GM12875 (cell line): ENCODE results near the gene PHACTR1.
"Not testable (repeated sequence)": the region's sequence is repeated elsewhere in the genome, so short reads cannot be mapped to it uniquely, and the experiment has no call there.

Experiments used
- H3K4me3 ChIP-seq: one replicate; pipeline ENCODE4 v1.5.1; 2011; ENCODE audit warnings: low read depth, low read length, control low read depth
- TF ChIP-seq, protein P1 (sequence below): IDR thresholded peaks from 2 replicates; pipeline ENCODE4 v1.5.1; 2011; ENCODE audit warnings: low read depth, mild to moderate bottlenecking, control low read depth, inconsistent platforms, low read length, moderate library complexity, borderline replicate concordance; ENCODE audit not compliant: insufficient read depth

PHACTR1 gene

DNA sequence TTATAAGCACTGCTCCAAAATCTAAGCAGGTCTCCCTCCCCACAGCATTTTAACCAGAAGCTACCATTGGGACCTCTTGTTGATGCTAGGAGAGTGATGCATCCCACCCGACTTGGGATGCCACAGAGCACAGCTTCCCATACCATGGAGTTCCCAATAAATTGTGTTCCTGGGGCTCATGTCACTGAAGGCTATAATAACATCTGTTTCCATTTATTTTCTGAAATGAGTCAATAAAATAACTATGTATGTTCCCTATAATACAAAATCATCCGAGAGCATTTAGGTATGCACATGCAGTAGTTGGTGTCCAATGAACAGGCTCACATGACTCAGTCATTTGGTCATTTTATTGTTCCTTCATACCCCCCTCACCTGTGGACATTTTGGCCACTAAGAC, 407.6 kb downstream of the PHACTR1 start:
- TF ChIP-seq, protein P1, sequence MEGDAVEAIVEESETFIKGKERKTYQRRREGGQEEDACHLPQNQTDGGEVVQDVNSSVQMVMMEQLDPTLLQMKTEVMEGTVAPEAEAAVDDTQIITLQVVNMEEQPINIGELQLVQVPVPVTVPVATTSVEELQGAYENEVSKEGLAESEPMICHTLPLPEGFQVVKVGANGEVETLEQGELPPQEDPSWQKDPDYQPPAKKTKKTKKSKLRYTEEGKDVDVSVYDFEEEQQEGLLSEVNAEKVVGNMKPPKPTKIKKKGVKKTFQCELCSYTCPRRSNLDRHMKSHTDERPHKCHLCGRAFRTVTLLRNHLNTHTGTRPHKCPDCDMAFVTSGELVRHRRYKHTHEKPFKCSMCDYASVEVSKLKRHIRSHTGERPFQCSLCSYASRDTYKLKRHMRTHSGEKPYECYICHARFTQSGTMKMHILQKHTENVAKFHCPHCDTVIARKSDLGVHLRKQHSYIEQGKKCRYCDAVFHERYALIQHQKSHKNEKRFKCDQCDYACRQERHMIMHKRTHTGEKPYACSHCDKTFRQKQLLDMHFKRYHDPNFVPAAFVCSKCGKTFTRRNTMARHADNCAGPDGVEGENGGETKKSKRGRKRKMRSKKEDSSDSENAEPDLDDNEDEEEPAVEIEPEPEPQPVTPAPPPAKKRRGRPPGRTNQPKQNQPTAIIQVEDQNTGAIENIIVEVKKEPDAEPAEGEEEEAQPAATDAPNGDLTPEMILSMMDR = no peak
- H3K4me3 ChIP-seq = no peak overlapping the region

DNA sequence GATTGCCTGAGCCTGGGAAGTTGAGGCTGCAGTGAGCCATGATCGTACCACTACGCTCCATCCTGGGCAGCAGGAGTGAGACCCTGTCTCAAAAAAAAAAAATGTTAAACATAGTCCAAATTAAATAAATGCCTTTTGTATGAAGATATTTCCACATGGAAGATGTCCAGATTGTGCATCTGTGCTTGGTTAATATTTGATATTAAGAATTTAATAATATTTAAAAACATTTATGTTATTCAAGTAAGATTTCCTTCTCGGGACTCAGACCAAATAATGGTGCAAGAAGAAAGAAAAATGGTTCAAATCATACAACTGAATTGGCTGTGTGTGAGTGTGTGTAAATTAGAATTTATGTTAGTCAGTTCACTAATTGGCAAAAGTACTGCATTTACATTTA, 409.3 kb downstream of the PHACTR1 start:
- TF ChIP-seq, protein P1 = no peak
- H3K4me3 ChIP-seq = no peak overlapping the region

DNA sequence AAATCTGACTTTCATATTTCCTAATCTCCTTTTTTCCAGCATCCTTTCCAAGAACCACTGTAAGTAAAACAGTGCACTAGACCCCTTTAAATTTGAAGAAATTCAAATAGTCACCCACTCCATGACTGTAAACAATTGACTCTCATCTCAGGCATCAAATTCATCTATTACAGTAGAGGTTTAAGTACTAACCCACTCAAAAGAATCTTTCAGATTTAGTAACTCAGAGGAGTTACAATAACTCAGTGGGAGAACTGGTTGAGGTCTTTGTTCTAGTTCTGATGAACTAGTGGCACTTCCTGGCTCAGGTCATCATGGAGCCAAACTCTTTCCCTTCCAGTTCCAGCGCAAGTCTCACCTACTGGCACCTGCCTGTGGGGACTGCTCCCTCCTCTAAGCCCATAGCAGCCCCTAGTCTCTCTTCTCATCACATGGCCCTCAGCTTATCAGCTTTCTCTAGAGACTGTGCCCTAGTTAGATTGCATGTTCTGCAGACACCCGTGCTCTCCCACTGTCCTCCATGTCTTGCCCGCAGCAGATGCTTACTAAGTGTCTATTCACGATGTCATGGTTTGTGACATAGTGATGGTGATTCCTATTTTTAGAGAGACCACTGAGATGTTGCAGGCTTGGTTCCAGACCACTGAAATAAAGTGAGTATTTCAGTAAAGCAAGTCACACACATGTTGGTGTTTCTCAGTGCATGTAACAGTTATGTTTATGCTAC, 415.5 kb downstream of the PHACTR1 start:
- H3K4me3 ChIP-seq = no peak overlapping the region
- TF ChIP-seq, protein P1 = no peak

DNA sequence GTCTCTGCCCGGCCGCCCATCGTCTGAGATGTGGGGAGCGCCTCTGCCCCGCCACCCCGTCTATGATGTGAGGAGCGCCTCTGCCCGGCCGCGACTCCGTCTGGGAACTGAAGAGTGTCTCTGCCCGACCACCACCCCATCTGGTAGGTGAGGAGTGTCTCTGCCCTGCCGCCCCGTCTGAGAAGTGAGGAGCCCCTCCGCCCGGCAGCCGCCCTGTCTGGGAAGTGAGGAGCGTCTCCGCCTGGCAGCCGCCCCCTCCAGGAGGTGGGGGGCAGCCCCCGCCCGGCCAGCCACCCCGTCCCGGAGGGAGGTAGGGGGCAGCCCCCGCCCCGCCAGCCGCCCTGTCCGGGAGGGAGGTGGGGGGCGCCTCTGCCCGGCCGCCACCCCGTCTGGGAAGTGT, 417.3 kb downstream of the PHACTR1 start:
- H3K4me3 ChIP-seq = not testable (repeated sequence)

DNA sequence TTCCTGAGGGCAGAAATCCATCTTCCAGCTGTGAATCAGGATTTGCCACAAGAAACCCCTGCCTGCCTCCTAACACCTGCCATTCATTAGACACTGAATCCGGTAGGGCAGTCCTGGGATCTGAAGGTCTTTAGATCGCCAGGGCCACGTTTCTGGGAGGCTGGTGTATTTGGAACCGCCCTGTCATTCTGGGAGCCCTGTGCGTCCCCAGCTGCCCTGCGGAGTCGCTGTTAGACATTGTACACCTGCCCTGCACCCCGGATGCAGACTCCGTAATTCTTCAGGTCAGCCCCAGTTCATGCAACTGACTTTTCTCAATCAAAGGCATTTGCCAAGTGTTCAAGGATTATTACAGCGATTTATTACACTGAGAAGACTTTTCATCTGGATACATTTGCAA, 418.6 kb downstream of the PHACTR1 start:
- TF ChIP-seq, protein P1 = no peak
- no peak overlapping the region for H3K4me3 ChIP-seq

DNA sequence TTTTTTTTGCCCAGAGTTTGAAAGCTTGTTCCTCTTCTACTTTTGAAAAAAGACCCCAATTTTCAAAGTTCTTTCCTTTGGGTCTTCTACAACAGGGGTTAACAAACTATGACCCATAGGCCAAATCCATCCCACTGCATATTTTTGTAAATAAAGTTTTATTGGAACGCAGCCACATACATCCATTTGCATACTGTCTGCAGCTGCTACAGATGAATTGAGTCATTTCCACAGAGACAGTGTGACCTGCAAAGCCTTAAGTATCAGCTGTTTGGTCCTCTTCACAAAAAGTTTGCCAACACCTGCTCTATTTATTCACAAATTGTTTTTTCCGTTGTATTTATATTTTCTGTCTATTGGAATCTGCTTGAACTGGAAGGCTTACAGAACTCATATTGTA, 422.6 kb downstream of the PHACTR1 start:
- TF ChIP-seq, protein P1 = no peak
- H3K4me3 ChIP-seq = no peak overlapping the region

DNA sequence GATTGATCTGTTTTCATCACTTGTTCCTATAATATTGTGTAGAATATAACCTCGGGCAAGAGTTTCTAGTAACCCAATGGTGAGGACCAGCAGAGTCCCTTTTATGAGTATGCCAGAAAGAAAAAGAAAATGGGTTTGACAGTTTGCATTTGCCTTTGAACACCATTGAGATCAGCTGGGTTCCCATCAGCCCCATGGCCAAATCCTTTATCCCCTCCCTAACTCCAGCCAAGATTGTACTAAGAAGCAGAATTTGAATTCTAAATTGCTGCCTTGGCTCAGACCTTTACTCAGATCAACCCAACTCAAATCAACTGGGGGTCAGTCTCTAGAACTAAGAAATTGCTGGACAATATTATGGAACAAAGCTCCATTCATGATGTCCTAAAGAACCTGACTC, 424.4 kb downstream of the PHACTR1 start:
- TF ChIP-seq, protein P1 = no peak
- no peak overlapping the region for H3K4me3 ChIP-seq

DNA sequence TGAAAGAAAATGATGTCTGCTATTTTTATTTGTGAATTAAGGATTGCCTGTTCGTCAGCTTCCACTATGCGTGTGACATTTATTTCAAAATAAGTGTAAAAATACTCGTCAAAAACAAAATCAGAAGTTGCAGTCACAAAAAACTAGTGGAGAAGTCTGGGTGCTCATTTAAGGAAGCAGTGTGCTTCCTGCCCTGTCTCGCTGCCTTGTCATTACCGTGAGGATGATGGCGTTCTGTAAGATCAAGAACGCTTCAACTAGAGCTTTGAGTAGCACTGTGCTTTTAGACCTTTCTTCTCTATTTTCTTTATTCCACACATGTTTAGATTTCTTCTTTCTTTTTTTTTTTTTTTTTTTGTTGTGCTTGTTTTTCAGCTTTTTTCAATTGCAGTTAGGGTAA, 424.8 kb downstream of the PHACTR1 start:
- TF ChIP-seq, protein P1 = no peak
- H3K4me3 ChIP-seq = no peak overlapping the region
